ENCODE data around the gene MTERF4. TPM values are rescaled to one million over a fixed set of nuclear protein-coding genes. Genes with fewer than 3 reads are reported as not detected.

Gene MTERF4
- total RNA-seq, 2 donors from 2014 or later, result 91.3 to 98.5 TPM

- TF ChIP-seq CTCF (IDR thresholded peaks at IDR 0.05), result no peak
- no peak for TF ChIP-seq POLR2A (IDR thresholded peaks at IDR 0.05)
- no peak for TF ChIP-seq POLR2AphosphoS5 (IDR thresholded peaks at IDR 0.05)
- no peak overlapping the region for H3K27ac ChIP-seq
- WGBS, result 78% methylated on average over 8 of the region's 9 CpGs
- no peaks in the 10 kb centered on the region for H3K4me1 ChIP-seq (replicated peaks)
- no peaks in the 10 kb centered on the region for H3K36me3 ChIP-seq
- no peak for DNase-seq (ENCODE audit: low spot score)
- no peaks in the 10 kb centered on the region for H3K9me3 ChIP-seq
- intact Hi-C loops (cut with DNase I), result no loop called here
- H3K27me3 ChIP-seq (replicated peaks; ENCODE audit: insufficient read depth), result no peaks in the 10 kb centered on the region
- no peak overlapping the region for H3K4me3 ChIP-seq
These were observed 29.9 kb downstream of the MTERF4 start for GRCh38 chr2:241072151-241072550.

DNA sequence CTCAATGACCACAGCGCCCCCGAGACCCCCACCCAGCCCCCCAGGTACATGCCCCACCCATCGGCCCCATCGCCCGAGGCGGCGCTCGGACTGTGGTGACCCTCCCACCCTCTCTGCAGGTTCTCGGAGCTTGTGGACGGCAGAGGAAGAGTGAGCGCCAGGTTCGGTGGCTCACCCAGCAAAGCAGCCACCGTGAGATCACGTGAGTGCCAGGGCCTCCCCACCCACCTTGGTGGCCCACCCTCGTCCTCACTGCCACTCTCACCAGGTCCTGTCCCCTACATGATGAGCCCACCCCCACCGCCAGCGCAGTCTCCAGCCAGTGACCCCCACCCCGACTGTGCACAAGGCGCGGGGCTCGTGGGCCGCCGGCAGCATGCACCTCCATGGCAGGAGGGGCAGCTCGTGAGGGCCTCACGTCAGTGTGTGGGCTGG lies 30.4 kb downstream of the MTERF4 start:
- Histone ChIP-seq H3K27me3 (replicated peaks; ENCODE audit: insufficient read depth) (no peaks in the 10 kb centered on the region), H3K4me1 (replicated peaks) (no peaks in the 10 kb centered on the region), H3K36me3 (no peaks in the 10 kb centered on the region), H3K27ac (no peak overlapping the region), H3K9me3 (no peaks in the 10 kb centered on the region), H3K4me3 (no peak overlapping the region)
- intact Hi-C loops (cut with DNase I), result no loop called here
- TF ChIP-seq POLR2A (IDR thresholded peaks at IDR 0.05) (no peak), CTCF (IDR thresholded peaks at IDR 0.05) (no peak), POLR2AphosphoS5 (IDR thresholded peaks at IDR 0.05) (no peak)
- WGBS, result 85% methylated on average over 25 of the region's 25 CpGs
- DNase-seq (ENCODE audit: low spot score), result no peak

DNA sequence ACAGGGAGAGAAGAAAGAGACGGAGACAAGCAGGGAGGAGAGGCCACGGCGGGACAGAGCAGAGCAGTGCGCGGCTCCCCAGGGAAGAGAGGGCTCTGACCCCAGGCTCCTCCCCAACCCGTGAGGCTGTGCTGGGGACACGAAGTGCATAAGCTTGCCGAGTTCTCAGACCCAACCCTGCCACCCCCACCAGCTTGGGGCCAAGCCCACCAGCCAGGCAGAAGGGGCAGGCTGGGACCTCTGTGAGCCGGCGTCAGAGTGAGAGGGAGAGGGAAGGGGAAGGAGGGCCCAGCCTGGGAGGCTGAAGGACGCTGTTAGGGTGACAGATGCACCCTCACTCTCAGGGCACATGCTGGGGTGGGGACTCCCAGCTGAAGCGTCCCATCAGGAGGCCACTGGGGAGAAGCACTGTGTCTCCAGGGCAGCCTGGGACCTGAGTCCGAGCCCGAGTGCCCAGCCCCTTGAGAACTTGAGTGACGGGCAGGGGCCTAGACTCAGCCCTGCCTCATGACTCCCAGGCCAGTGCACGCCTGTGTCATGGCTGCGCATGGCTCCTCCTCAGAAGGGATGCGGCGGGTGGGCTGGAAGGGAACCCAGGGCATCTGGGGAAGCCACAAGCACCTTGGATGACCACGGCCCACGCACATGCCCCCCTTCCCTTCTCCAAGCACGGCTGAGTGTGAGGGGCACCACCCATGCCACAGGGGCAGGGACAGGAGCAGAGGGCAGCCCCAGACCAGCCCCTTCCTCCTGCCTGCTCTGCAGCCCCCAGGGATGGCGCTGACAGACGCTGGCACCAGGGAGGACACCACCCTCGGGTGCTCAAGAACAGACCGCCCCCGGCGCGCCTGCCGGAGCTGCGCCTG lies 31.0 kb downstream of the MTERF4 start:
- H3K36me3 ChIP-seq, result no peaks in the 10 kb centered on the region
- H3K9me3 ChIP-seq, result no peaks in the 10 kb centered on the region
- TF ChIP-seq CTCF (IDR thresholded peaks at IDR 0.05), result no peak
- TF ChIP-seq POLR2AphosphoS5 (IDR thresholded peaks at IDR 0.05), result no peak
- TF ChIP-seq POLR2A (IDR thresholded peaks at IDR 0.05), result no peak
- H3K27ac ChIP-seq, result no peak overlapping the region
- intact Hi-C loops (cut with DNase I), result no loop called here
- DNase-seq (ENCODE audit: low spot score), result no peak
- 83% methylated on average over 26 of the region's 31 CpGs for WGBS
- no peak overlapping the region for H3K4me3 ChIP-seq
- no peaks in the 10 kb centered on the region for H3K4me1 ChIP-seq (replicated peaks)
- H3K27me3 ChIP-seq (replicated peaks; ENCODE audit: insufficient read depth), result no peaks in the 10 kb centered on the region

GRCh38 chr2:241070361-241070760 lies 31.7 kb downstream of the MTERF4 start:
- intact Hi-C loops (cut with DNase I), result no loop called here
- no peaks in the 10 kb centered on the region for H3K27me3 ChIP-seq (replicated peaks; ENCODE audit: insufficient read depth)
- no peak overlapping the region for H3K4me3 ChIP-seq
- no peak overlapping the region for H3K27ac ChIP-seq
- TF ChIP-seq POLR2A (IDR thresholded peaks at IDR 0.05), result no peak
- TF ChIP-seq CTCF (IDR thresholded peaks at IDR 0.05), result no peak
- TF ChIP-seq POLR2AphosphoS5 (IDR thresholded peaks at IDR 0.05), result no peak
- no peaks in the 10 kb centered on the region for H3K4me1 ChIP-seq (replicated peaks)
- H3K9me3 ChIP-seq, result no peaks in the 10 kb centered on the region
- WGBS, result 88% methylated on average over 13 of the region's 13 CpGs
- no peaks in the 10 kb centered on the region for H3K36me3 ChIP-seq
- no peak for DNase-seq (ENCODE audit: low spot score)

DNA sequence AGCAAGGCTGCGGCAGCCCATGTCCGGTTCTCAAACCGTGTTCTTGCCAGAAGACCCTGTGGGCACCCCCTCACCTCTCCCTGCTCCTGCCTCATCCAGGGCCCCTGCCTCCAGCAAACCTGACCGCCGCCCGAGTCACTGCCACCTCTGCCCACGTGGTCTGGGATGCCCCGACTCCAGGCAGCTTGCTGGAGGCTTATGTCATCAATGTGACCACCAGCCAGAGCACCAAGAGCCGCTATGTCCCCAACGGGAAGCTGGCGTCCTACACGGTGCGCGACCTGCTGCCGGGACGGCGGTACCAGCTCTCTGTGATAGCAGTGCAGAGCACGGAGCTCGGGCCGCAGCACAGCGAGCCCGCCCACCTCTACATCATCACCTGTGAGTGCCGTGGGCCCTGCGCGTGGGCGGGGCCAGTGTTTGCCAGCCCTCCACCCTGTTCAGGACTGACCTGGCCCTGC lies 32.2 kb downstream of the MTERF4 start:
- Histone ChIP-seq H3K4me3 (no peak overlapping the region), H3K27me3 (replicated peaks; ENCODE audit: insufficient read depth) (no peaks in the 10 kb centered on the region), H3K4me1 (replicated peaks) (no peaks in the 10 kb centered on the region), H3K9me3 (no peaks in the 10 kb centered on the region), H3K36me3 (no peaks in the 10 kb centered on the region), H3K27ac (no peak overlapping the region)
- TF ChIP-seq POLR2AphosphoS5 (IDR thresholded peaks at IDR 0.05) (no peak), POLR2A (IDR thresholded peaks at IDR 0.05) (no peak), CTCF (IDR thresholded peaks at IDR 0.05) (no peak)
- WGBS, result 66% methylated on average over 25 of the region's 26 CpGs
- DNase-seq (ENCODE audit: low spot score), result no peak
- intact Hi-C loops (cut with DNase I), result no loop called here

All from prostate gland (tissue), 2 donors.